A204.1 (cell line): Measurements from ENCODE around the gene HFE.
"Not testable (repeated sequence)": the region's sequence is repeated elsewhere in the genome, so short reads cannot be mapped to it uniquely, and the experiment has no call there.

Experiments
- FAIRE-seq: peaks from 2 replicates; lab custom pipeline; 2012; peaks lifted over from hg19 to GRCh38; lab: Jason Lieb, UNC

Gene HFE

GRCh38 chr6:26059941-26060340 lies 27.3 kb upstream of the HFE start:
- no peak for FAIRE-seq

- FAIRE-seq = peak; percentile 81
Measured at GRCh38 chr6:26064619-26065257, 22.5 kb upstream of the HFE start.

GRCh38 chr6:26065952-26066380 lies 21.3 kb upstream of the HFE start:
- FAIRE-seq = peak; percentile 97

- no peak for FAIRE-seq
Measured at GRCh38 chr6:26067367-26067766, 19.9 kb upstream of the HFE start.

GRCh38 chr6:26068036-26068435 lies 19.2 kb upstream of the HFE start:
- no peak for FAIRE-seq

GRCh38 chr6:26071135-26071534 lies 16.1 kb upstream of the HFE start:
- no peak for FAIRE-seq

- FAIRE-seq = no peak
Measured at GRCh38 chr6:26075063-26075717, 12.0 kb upstream of the HFE start.

GRCh38 chr6:26078066-26078465 lies 9.2 kb upstream of the HFE start:
- FAIRE-seq = not testable (repeated sequence)

GRCh38 chr6:26081096-26081495 lies 6.1 kb upstream of the HFE start:
- FAIRE-seq = not testable (repeated sequence)

GRCh38 chr6:26086211-26086610 lies 1.0 kb upstream of the HFE start:
- no peak for FAIRE-seq

- FAIRE-seq = no peak
Measured at GRCh38 chr6:26088344-26088743, 1.1 kb downstream of the HFE start.

GRCh38 chr6:26089272-26089671 lies 2.0 kb downstream of the HFE start:
- FAIRE-seq = no peak

GRCh38 chr6:26092443-26092842 lies 5.2 kb downstream of the HFE start:
- FAIRE-seq = no peak

- FAIRE-seq = no peak
Measured at GRCh38 chr6:26094036-26094435, 6.8 kb downstream of the HFE start.

GRCh38 chr6:26097268-26097875 lies 10.1 kb downstream of the HFE start:
- peak; percentile 94 for FAIRE-seq

- no peak for FAIRE-seq
Measured at GRCh38 chr6:26103141-26103769, 16.0 kb downstream of the HFE start.

- FAIRE-seq = peak; percentile 99
Measured at GRCh38 chr6:26103770-26104456, 16.7 kb downstream of the HFE start.

GRCh38 chr6:26104457-26105108 lies 17.4 kb downstream of the HFE start:
- FAIRE-seq = no peak

- no peak for FAIRE-seq
Measured at GRCh38 chr6:26105109-26105730, 18.0 kb downstream of the HFE start.

- no peak for FAIRE-seq
Measured at GRCh38 chr6:26105842-26106241, 18.6 kb downstream of the HFE start.

GRCh38 chr6:26107935-26108334 lies 20.7 kb downstream of the HFE start:
- FAIRE-seq = no peak

- FAIRE-seq = no peak
Measured at GRCh38 chr6:26109772-26110171, 22.5 kb downstream of the HFE start.
